C4-2B (cell line): ENCODE results near the gene LDHA.

ENCODE experiments used
- H3K27ac ChIP-seq: fragments of 450-650 bp; 2 replicates; pipeline ENCODE4 v1.5.1; 2017
- CTCF ChIP-seq: fragments of 450-650 bp; conservative IDR thresholded peaks from 2 replicates; pipeline ENCODE4 v1.5.1; 2017; ENCODE audit warnings: mild to moderate bottlenecking
- ZFX ChIP-seq: fragments of 450-650 bp; IDR thresholded peaks from 2 replicates; pipeline ENCODE4 v1.6.1; 2017

LDHA gene

GRCh38 chr11:18379201-18379600 is 15.2 kb upstream of the LDHA start:
- TF ChIP-seq ZFX, result no peak
- no peak for TF ChIP-seq CTCF
- no peak overlapping the region for H3K27ac ChIP-seq

GRCh38 chr11:18383388-18384156 is 10.8 kb upstream of the LDHA start:
- H3K27ac ChIP-seq, result peak overlapping the region; percentile 84
- TF ChIP-seq CTCF (no peak), ZFX (no peak)

GRCh38 chr11:18384157-18384641 is 10.2 kb upstream of the LDHA start:
- peak overlapping the region; percentile 84 for H3K27ac ChIP-seq
- TF ChIP-seq ZFX (peak; percentile 26; the same call in 1 of the 2 replicates), CTCF (no peak)

DNA sequence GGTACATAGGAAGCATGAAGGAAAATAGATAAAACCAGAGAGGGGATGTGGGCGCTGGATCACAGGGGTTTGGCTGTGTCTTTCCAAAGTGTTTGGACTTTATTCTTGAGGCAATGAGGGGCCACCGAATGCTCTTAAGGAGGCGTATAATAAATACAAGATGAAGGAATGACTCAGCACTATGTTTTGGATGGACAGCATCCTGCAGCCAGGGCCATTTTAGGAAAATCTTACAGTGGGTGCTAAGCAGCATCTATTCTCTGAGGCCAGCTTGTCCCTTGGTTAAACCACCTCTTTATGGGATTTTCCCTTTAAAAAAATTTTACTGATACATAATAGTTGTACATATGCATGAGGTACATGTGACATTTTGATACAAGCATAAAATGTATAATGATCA is 4.3 kb upstream of the LDHA start:
- no peak overlapping the region for H3K27ac ChIP-seq
- no peak for TF ChIP-seq ZFX

DNA sequence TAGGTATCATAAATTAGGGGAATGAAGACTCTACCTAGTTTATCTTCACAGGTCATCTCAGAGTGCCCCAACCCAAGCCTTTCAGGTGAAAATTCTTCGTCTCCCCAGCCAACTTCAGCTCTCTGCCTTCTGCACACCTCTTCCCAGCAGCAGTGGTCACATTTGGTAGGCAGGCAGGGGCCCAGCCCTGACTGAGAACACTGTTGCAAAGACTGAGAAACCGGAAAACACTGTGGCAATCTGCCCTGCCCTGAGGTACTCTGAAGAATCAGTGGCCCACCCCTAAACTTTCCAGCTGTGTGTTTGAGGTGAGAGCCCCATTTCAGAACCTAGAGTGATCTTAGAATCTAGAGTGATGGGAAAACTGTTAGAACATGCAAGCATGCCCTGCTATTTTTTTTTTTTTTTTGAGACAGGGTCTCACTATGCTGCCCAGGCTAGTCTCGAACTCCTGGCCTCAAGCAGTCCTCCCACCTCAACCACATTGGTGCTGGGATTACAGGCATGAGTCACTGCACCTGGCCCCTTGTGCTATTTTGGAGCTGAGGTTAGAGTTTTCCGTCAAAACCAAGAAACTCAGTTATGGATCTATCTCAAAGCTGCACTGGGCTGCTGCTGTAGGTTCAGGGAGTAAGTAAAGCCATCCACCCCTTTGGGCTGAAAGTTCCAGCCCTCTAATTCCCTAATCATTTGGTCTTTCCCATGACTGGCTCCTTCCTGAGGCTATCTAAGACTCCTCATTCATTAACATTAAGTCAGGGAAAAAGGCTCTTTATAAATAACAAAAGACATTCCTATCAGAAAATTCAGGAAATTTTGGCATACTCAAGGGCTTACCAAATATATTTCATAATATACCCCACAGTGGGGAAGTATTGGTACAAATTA is 1.7 kb upstream of the LDHA start:
- TF ChIP-seq ZFX (no peak), CTCF (no peak)
- H3K27ac ChIP-seq, result peak overlapping the region; percentile 93

GRCh38 chr11:18393581-18394274 is 635 bp upstream of the LDHA start:
- peak overlapping the region; percentile 93 for H3K27ac ChIP-seq
- TF ChIP-seq CTCF, result no peak
- no peak for TF ChIP-seq ZFX

- TF ChIP-seq CTCF, result no peak
- TF ChIP-seq ZFX, result no peak
- peak overlapping the region; percentile 93 for H3K27ac ChIP-seq
Observed at GRCh38 chr11:18394928-18395734, 768 bp downstream of the LDHA start.
